ENCODE data around the gene PARP3. TPM values are rescaled to one million over a fixed set of nuclear protein-coding genes. Genes with fewer than 3 reads are reported as not detected.

The PARP3 gene
- total RNA-seq, 1 experiment from 2014 or later, result 17.5 TPM

- Histone ChIP-seq H2AFZ (ENCODE audit: low read depth, low read length, poor library complexity, severe bottlenecking) (no peak overlapping the region), H3K4me3 (replicated peaks in 1 of 2; ENCODE audit: low read depth in 1 of 2, low read length in 2 of 2) (no peak overlapping the region), H3K27me3 (ENCODE audit: insufficient read depth, low read length) (no peaks in the 10 kb centered on the region), H3K36me3 (ENCODE audit: control insufficient read depth in 1 of 2, insufficient read depth in 2 of 2, low read length in 2 of 2) (0 out of 4 replicates have a peak, but pooled peaks cover 0 to 3% of the 10 kb centered on the region in 2 experiments), H3K9me2 (ENCODE audit: insufficient read depth) (no peaks in the 10 kb centered on the region), H3K4me1 (ENCODE audit: control insufficient read depth in 1 of 2, insufficient read depth in 2 of 2, low read length in 2 of 2) (no peaks in the 10 kb centered on the region), H3K9me3 (ENCODE audit: control insufficient read depth in 1 of 2, insufficient read depth in 1 of 2, low read depth in 1 of 2, low read length in 2 of 2) (no peaks in the 10 kb centered on the region), H4K20me1 (ENCODE audit: insufficient read depth) (no peaks in the 10 kb centered on the region), H3K9ac (ENCODE audit: low read length) (no peak overlapping the region), H3K27ac (ENCODE audit: low read depth, low read length) (no peak overlapping the region), H3K79me2 (ENCODE audit: insufficient read depth, low read length) (no peaks in the 10 kb centered on the region), H3K4me2 (ENCODE audit: low read length) (no peak overlapping the region)
- ChIA-PET RAD21 (ENCODE audit: low non-redundant PET in 1 of 2, low total read pairs in 2 of 2, uncharacterized antibody in 2 of 2, unreplicated experiment in 2 of 2) (no interaction called here), CTCF (no interaction called here), POLR2A (no interaction called here)
- DNase-seq (ENCODE audit: low read depth, low spot score) (no peak), ATAC-seq (no peak)
- TF ChIP-seq, protein P1, sequence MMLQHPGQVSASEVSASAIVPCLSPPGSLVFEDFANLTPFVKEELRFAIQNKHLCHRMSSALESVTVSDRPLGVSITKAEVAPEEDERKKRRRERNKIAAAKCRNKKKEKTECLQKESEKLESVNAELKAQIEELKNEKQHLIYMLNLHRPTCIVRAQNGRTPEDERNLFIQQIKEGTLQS (IDR thresholded peaks at IDR 0.05), result no peak
- no peak for TF ChIP-seq EZH2 (IDR thresholded peaks at IDR 0.05)
- no peak for TF ChIP-seq SRF (IDR thresholded peaks at IDR 0.05; ENCODE audit: low read depth)
- TF ChIP-seq, protein P2, sequence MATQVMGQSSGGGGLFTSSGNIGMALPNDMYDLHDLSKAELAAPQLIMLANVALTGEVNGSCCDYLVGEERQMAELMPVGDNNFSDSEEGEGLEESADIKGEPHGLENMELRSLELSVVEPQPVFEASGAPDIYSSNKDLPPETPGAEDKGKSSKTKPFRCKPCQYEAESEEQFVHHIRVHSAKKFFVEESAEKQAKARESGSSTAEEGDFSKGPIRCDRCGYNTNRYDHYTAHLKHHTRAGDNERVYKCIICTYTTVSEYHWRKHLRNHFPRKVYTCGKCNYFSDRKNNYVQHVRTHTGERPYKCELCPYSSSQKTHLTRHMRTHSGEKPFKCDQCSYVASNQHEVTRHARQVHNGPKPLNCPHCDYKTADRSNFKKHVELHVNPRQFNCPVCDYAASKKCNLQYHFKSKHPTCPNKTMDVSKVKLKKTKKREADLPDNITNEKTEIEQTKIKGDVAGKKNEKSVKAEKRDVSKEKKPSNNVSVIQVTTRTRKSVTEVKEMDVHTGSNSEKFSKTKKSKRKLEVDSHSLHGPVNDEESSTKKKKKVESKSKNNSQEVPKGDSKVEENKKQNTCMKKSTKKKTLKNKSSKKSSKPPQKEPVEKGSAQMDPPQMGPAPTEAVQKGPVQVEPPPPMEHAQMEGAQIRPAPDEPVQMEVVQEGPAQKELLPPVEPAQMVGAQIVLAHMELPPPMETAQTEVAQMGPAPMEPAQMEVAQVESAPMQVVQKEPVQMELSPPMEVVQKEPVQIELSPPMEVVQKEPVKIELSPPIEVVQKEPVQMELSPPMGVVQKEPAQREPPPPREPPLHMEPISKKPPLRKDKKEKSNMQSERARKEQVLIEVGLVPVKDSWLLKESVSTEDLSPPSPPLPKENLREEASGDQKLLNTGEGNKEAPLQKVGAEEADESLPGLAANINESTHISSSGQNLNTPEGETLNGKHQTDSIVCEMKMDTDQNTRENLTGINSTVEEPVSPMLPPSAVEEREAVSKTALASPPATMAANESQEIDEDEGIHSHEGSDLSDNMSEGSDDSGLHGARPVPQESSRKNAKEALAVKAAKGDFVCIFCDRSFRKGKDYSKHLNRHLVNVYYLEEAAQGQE (IDR thresholded peaks at IDR 0.05; ENCODE audit: low read depth), result no peak
- no peak for TF ChIP-seq ZNF274 (IDR thresholded peaks at IDR 0.05; ENCODE audit: low read depth, low read length)
- TF ChIP-seq CEBPB (IDR thresholded peaks at IDR 0.05; ENCODE audit: low read depth), result no peak
- no peak for TF ChIP-seq RAD21 (IDR thresholded peaks at IDR 0.05; ENCODE audit: low read depth)
- TF ChIP-seq POLR2AphosphoS5 (IDR thresholded peaks at IDR 0.05; ENCODE audit: low read depth, low read length), result no peak
- intact Hi-C loops (cut with micrococcal nuclease), result no loop called here
- BruUV-seq (replicated peaks), result no TSS peak
Observed at GRCh38 chr3:51959651-51960050, 17.5 kb downstream of the PARP3 start.
